ENCODE results near the gene TMEM38B.
"Not testable (repeated sequence)": the region's sequence is repeated elsewhere in the genome, so short reads cannot be mapped to it uniquely, and the experiment has no call there.

TMEM38B gene

DNA sequence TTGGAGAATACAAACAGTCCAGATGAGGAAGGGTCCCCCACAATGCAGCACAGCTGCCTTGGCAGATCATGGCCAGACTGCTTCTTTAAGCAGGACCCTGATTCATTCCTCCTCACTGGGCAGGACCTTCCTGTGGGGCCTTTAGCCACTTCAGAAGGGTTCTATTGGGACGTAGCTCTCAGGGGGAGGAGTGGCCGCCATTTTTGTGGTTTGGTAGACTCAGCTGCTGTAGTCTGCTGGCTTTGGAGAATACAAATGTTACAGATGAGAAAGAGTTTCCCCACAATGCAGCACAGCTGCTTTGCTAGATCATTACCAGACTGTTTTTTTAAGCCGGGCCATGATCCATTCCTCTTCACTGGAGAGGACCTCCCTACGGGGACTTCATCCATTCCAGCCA lies 57.4 kb downstream of the TMEM38B start:
- Histone ChIP-seq H3K27ac (ENCODE audit: insufficient read depth, low read depth, low read length, poor library complexity, severe bottlenecking) (no peak overlapping the region), H3K27me3 (ENCODE audit: control insufficient read depth, insufficient read depth, low read length, poor library complexity, severe bottlenecking) (no peaks in the 10 kb centered on the region), H3K4me1 (ENCODE audit: control insufficient read depth, insufficient read depth, low read length) (no peaks in the 10 kb centered on the region), H3K4me3 (ENCODE audit: insufficient read depth, low read depth, low read length) (no peak overlapping the region), H3K9me3 (ENCODE audit: control insufficient read depth, low read length) (no peaks in the 10 kb centered on the region), H3K36me3 (ENCODE audit: control insufficient read depth, insufficient read depth, low read length) (peaks cover 37% of the 10 kb centered on the region)
- WGBS, 2 experiments: 94 to 97% methylated on average over 4 of the region's 4 CpGs

DNA sequence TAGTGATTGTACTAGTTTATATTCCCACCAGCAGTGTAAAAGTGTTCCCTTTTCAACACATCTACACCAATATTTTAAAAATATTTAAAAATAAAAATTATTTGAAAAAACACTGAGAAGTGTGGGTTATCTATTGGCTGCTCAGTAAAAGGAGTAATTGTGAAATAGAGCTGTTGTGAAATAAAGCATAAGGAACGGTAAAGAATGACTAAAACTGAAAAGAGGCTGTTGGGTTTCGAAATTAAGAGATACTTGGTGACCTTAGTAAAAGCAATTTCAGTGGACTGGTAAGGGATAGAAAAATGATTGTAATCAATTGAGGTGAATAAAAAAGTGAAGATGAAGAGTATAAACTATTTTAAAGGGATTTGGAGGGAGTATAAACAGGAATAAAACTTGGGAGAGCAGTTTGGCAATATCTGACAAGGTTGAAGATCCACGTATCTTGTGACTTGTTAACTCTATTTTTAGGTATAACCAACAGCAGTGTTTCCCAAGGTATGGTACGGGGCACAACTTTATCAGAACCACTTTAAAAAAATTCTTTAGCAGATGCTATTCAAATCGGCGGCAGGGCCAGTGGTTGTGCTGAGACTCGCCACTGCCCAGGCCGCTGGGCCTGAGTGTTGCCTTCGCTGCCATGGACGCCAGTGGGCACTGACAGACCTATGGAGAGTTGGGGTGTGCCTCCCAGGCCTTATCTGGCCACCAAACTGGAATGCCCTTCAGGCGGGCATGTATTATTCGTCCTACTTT lies 63.3 kb downstream of the TMEM38B start:
- no peaks in the 10 kb centered on the region for H3K9me3 ChIP-seq (ENCODE audit: control insufficient read depth, low read length)
- no peak overlapping the region for H3K27ac ChIP-seq (ENCODE audit: insufficient read depth, low read depth, low read length, poor library complexity, severe bottlenecking)
- H3K4me1 ChIP-seq (ENCODE audit: control insufficient read depth, insufficient read depth, low read length): no peaks in the 10 kb centered on the region
- no peak overlapping the region for H3K4me3 ChIP-seq (ENCODE audit: insufficient read depth, low read depth, low read length)
- WGBS, 2 experiments: 94 to 95% methylated on average over 12 of the region's 12 CpGs
- peaks cover 3% of the 10 kb centered on the region for H3K36me3 ChIP-seq (ENCODE audit: control insufficient read depth, insufficient read depth, low read length)
- no peaks in the 10 kb centered on the region for H3K27me3 ChIP-seq (ENCODE audit: control insufficient read depth, insufficient read depth, low read length, poor library complexity, severe bottlenecking)

DNA sequence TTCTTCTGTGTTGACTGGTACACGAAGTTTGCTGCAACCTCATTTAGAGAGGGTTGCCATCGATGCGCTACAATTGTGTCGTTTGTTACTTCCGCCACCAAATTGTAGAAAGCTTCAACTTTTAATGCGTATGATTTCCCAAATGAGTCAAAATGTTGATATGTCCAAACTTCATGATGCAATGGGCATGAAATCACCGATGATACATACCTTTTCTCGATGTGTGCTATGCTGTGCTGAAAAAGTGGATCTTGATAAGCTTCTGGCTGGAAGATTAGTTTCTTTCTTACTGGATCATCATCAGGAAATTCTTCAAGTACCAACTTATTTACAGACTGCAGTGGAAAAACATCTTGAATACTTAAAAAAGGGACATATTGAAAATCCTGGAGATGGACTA lies 65.7 kb downstream of the TMEM38B start:
- 97% methylated on average over 8 of the region's 8 CpGs for WGBS, 2 experiments
- Histone ChIP-seq H3K27ac (ENCODE audit: insufficient read depth, low read depth, low read length, poor library complexity, severe bottlenecking) (no peak overlapping the region), H3K9me3 (ENCODE audit: control insufficient read depth, low read length) (no peaks in the 10 kb centered on the region), H3K4me1 (ENCODE audit: control insufficient read depth, insufficient read depth, low read length) (no peaks in the 10 kb centered on the region), H3K27me3 (ENCODE audit: control insufficient read depth, insufficient read depth, low read length, poor library complexity, severe bottlenecking) (no peaks in the 10 kb centered on the region), H3K36me3 (ENCODE audit: control insufficient read depth, insufficient read depth, low read length) (no peaks in the 10 kb centered on the region), H3K4me3 (ENCODE audit: insufficient read depth, low read depth, low read length) (no peak overlapping the region)

DNA sequence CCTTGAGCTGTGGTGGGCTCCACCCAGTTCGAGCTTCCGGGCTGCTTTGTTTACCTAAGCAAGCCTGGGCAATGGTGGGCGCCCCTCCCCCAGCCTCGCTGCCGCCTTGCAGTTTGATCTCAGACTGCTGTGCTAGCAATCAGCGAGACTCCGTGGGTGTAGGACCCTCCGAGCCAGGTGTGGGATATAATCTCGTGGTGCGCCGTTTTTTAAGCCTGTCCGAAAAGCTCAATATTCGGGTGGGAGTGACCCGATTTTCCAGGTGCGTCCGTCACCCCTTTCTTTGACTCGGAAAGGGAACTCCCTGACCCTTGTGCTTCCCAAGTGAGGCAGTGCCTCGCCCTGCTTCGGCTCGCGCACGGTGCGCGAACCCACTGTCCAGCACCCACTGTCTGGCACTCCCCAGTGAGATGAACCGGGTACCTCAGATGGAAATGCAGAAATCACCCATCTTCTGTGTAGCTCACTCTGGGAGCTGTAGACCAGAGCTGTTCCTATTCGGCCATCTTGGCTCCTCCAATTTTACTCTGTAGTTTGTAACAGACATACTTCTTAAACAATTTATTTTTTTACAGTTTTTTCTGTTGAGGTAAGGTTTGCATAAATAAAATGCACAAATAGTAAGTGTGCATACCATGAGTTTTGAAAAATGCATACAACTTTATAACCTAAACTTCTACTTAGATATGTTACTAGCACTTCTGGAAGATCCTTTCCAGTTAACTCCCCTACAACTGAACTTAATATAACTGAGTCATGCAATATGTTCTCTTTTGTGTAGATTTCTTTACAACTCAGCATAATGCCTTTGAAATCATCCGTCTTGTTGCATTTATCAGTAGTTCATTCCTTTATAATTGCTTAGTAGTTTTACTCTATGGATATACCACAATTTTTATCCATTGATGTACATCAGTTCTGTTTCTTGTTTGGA lies 88.5 kb downstream of the TMEM38B start:
- not testable (repeated sequence) for H3K4me1 ChIP-seq (ENCODE audit: control insufficient read depth, insufficient read depth, low read length); H3K27ac ChIP-seq (ENCODE audit: insufficient read depth, low read depth, low read length, poor library complexity, severe bottlenecking); H3K4me3 ChIP-seq (ENCODE audit: insufficient read depth, low read depth, low read length); H3K27me3 ChIP-seq (ENCODE audit: control insufficient read depth, insufficient read depth, low read length, poor library complexity, severe bottlenecking); H3K36me3 ChIP-seq (ENCODE audit: control insufficient read depth, insufficient read depth, low read length); H3K9me3 ChIP-seq (ENCODE audit: control insufficient read depth, low read length)
- 74 to 80% methylated on average over 21 to 24 of the region's 27 CpGs for WGBS, 2 experiments

DNA sequence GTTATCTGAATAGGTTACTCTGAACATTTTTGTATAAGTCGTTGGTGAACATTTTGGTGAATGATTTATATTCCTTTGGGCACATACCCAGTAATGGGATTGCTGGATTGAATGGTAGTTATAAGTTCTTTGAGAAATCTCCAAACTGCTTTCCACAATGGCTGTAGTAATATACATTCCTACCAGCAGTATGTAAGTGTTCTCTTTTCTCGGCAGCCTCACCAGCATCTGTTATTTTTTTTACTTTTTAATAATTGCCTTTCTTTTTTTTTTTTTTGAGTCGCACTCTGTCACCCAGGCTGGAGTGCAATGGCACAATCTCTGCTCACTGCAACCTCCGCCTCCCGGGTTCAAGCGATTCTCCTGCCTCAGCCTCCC lies 89.1 kb downstream of the TMEM38B start:
- not testable (repeated sequence) for H3K4me3 ChIP-seq (ENCODE audit: insufficient read depth, low read depth, low read length); H3K27ac ChIP-seq (ENCODE audit: insufficient read depth, low read depth, low read length, poor library complexity, severe bottlenecking); H3K4me1 ChIP-seq (ENCODE audit: control insufficient read depth, insufficient read depth, low read length); H3K9me3 ChIP-seq (ENCODE audit: control insufficient read depth, low read length); H3K36me3 ChIP-seq (ENCODE audit: control insufficient read depth, insufficient read depth, low read length); H3K27me3 ChIP-seq (ENCODE audit: control insufficient read depth, insufficient read depth, low read length, poor library complexity, severe bottlenecking)
- WGBS, 2 experiments: 88 to 95% methylated on average over 6 of the region's 6 CpGs

DNA sequence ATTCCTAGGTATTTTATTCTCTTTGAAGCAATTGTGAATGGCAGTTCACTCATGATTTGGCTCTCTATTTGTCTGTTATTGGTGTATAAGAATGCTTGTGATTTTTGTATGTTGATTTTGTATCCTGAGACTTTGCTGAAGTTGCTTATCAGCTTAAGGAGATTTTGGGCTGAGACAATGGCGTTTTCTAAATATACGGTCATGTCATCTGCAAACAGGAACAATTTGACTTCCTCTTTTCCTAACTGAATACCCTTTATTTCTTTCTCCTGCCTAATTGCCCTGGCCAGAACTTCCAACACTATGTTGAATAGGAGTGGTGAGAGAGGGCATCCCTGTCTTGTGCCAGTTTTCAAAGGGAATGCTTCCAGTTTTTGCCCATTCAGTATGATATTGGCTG lies 92.5 kb downstream of the TMEM38B start:
- 100% methylated on average over 1 of the region's 2 CpGs; no CpG with 5 or more reads in 1 of the 2 experiments for WGBS, 2 experiments
- H3K4me1 ChIP-seq (ENCODE audit: control insufficient read depth, insufficient read depth, low read length); H3K4me3 ChIP-seq (ENCODE audit: insufficient read depth, low read depth, low read length); H3K27ac ChIP-seq (ENCODE audit: insufficient read depth, low read depth, low read length, poor library complexity, severe bottlenecking); H3K9me3 ChIP-seq (ENCODE audit: control insufficient read depth, low read length); H3K36me3 ChIP-seq (ENCODE audit: control insufficient read depth, insufficient read depth, low read length); H3K27me3 ChIP-seq (ENCODE audit: control insufficient read depth, insufficient read depth, low read length, poor library complexity, severe bottlenecking): not testable (repeated sequence)

DNA sequence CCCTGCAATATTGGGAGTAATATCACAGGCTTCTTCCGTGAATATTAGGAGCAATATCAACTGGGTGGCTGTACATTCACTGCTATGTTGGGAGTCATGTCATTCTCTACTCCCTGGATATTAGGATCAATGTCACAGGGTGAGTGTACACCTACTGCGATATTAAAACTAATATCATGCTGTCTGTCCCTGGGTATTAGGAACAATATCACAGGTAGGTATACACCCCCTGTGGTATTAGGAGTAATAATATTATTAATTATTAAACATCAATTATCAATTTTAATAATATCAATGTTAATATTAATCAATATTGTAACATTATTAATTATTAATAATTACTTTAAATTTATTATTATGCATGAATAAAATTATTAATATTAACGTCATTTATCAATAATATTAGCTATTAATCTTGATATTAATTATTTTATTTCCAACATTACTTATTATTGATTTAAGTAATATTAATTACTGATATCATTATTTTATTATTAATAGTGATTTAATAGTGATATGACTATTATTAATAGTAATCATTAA lies 121.9 kb downstream of the TMEM38B start:
- WGBS, 2 experiments: 87 to 94% methylated on average over 2 of the region's 3 CpGs
- H3K4me3 ChIP-seq (ENCODE audit: insufficient read depth, low read depth, low read length): no peak overlapping the region
- H3K9me3 ChIP-seq (ENCODE audit: control insufficient read depth, low read length): no peaks in the 10 kb centered on the region
- no peaks in the 10 kb centered on the region for H3K27me3 ChIP-seq (ENCODE audit: control insufficient read depth, insufficient read depth, low read length, poor library complexity, severe bottlenecking)
- no peaks in the 10 kb centered on the region for H3K4me1 ChIP-seq (ENCODE audit: control insufficient read depth, insufficient read depth, low read length)
- no peaks in the 10 kb centered on the region for H3K36me3 ChIP-seq (ENCODE audit: control insufficient read depth, insufficient read depth, low read length)
- no peak overlapping the region for H3K27ac ChIP-seq (ENCODE audit: insufficient read depth, low read depth, low read length, poor library complexity, severe bottlenecking)

DNA sequence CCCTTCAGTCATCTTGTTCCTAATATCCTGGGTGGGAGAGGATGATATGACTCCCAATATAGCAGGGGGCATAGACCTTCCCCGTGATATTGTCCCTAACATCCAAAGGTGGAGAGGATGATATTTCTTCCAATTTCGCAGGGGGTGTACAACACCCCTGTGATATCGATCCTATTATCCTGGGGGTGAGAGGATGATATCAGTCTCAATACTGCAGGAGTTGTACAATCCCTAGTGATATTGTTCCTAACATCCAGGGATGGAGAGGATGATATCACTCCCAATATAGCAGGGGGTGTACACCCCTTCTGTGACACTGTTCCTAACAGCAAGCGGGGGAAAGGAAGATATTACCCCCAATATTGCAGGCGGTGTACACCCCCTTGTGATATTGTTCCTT lies 122.6 kb downstream of the TMEM38B start:
- H3K4me3 ChIP-seq (ENCODE audit: insufficient read depth, low read depth, low read length): no peak overlapping the region
- H3K36me3 ChIP-seq (ENCODE audit: control insufficient read depth, insufficient read depth, low read length): no peaks in the 10 kb centered on the region
- H3K27ac ChIP-seq (ENCODE audit: insufficient read depth, low read depth, low read length, poor library complexity, severe bottlenecking): no peak overlapping the region
- WGBS, 2 experiments: 90 to 96% methylated on average over 5 of the region's 5 CpGs
- no peaks in the 10 kb centered on the region for H3K9me3 ChIP-seq (ENCODE audit: control insufficient read depth, low read length)
- H3K4me1 ChIP-seq (ENCODE audit: control insufficient read depth, insufficient read depth, low read length): no peaks in the 10 kb centered on the region
- no peaks in the 10 kb centered on the region for H3K27me3 ChIP-seq (ENCODE audit: control insufficient read depth, insufficient read depth, low read length, poor library complexity, severe bottlenecking)

DNA sequence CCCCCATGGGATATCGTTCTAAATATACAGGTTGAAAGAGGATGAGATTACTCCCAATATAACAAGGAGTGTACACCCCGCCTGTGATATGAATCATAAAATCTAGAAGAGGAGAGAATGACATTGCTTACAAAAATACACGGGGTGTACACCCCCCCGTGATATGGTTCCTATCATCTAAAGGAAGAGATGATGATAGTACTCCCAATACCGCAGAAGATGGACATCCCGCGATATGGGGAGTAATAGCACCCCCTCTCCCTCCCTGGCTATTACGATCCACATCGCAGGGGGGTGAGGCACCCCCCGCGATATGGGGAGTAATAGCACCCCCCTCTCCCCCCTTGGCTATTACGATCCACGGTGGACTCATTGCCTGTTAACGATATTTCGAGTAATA lies 124.6 kb downstream of the TMEM38B start:
- Histone ChIP-seq H3K27ac (ENCODE audit: insufficient read depth, low read depth, low read length, poor library complexity, severe bottlenecking) (no peak overlapping the region), H3K36me3 (ENCODE audit: control insufficient read depth, insufficient read depth, low read length) (no peaks in the 10 kb centered on the region), H3K4me1 (ENCODE audit: control insufficient read depth, insufficient read depth, low read length) (no peaks in the 10 kb centered on the region), H3K4me3 (ENCODE audit: insufficient read depth, low read depth, low read length) (no peak overlapping the region), H3K9me3 (ENCODE audit: control insufficient read depth, low read length) (no peaks in the 10 kb centered on the region), H3K27me3 (ENCODE audit: control insufficient read depth, insufficient read depth, low read length, poor library complexity, severe bottlenecking) (no peaks in the 10 kb centered on the region)
- 91% methylated on average over 12 to 15 of the region's 15 CpGs for WGBS, 2 experiments

DNA sequence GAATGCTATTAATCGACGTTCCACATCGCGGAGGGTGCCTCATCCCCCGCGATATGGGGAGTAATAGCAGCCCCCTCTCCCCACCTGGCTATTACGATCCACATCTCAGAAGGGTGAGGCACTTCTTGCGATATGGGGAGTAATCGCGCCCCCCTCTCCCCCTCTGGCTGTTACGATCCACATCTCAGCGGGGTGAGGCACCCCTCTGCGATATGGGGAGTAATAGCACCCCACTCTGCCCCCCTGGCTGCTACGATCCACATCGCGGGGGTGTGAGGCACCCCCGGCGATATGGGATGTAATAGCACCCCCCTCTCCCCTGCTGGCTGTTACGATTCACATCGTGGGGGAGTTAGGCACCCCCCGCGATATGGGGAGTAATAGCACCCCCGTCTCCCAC lies 128.5 kb downstream of the TMEM38B start:
- 91 to 92% methylated on average over 23 of the region's 23 CpGs for WGBS, 2 experiments
- H3K27ac ChIP-seq (ENCODE audit: insufficient read depth, low read depth, low read length, poor library complexity, severe bottlenecking): no peak overlapping the region
- no peaks in the 10 kb centered on the region for H3K4me1 ChIP-seq (ENCODE audit: control insufficient read depth, insufficient read depth, low read length)
- H3K36me3 ChIP-seq (ENCODE audit: control insufficient read depth, insufficient read depth, low read length): no peaks in the 10 kb centered on the region
- H3K4me3 ChIP-seq (ENCODE audit: insufficient read depth, low read depth, low read length): no peak overlapping the region
- H3K9me3 ChIP-seq (ENCODE audit: control insufficient read depth, low read length): no peaks in the 10 kb centered on the region
- no peaks in the 10 kb centered on the region for H3K27me3 ChIP-seq (ENCODE audit: control insufficient read depth, insufficient read depth, low read length, poor library complexity, severe bottlenecking)
